Effector memory CD8-positive, alpha-beta T cell (primary cell): ENCODE measurements around the gene LRRC70.

Experiments
- ATAC-seq: fragments of 150-1000 bp; cut with Tn5 transposase; replicated peaks from 2 replicates; pipeline ENCODE4 v1.10.0; 2021; ENCODE audit warnings: mild to moderate bottlenecking, moderate library complexity
- DNase-seq, 3 experiments: peaks; one replicate each; pipeline ENCODE4 v3.0.0; 2021
- H3K27ac Mint-ChIP-seq, 2 donors: one replicate each; pipeline ENCODE4 v1.8.0; 2022; ENCODE audit warnings: mild to moderate bottlenecking in 2 of 2, mixed read lengths in 2 of 2, moderate library complexity in 2 of 2
- H3K27me3 Mint-ChIP-seq, 2 donors: one replicate each; pipeline ENCODE4 v1.8.0; 2022; ENCODE audit warnings: mixed read lengths in 2 of 2
- H3K36me3 Mint-ChIP-seq: one replicate; pipeline ENCODE4 v1.8.0; 2022; ENCODE audit warnings: mild to moderate bottlenecking, moderate library complexity, mixed read lengths; ENCODE audit not compliant: insufficient read depth
- H3K4me1 Mint-ChIP-seq, 2 donors: one replicate each; pipeline ENCODE4 v1.8.0; 2022; ENCODE audit warnings: low read depth in 2 of 2, mixed read lengths in 2 of 2
- H3K4me3 Mint-ChIP-seq, 2 donors: one replicate each; pipeline ENCODE4 v1.8.0; 2022; ENCODE audit warnings: mild to moderate bottlenecking in 2 of 2, mixed read lengths in 2 of 2, moderate library complexity in 2 of 2
- H3K9me3 Mint-ChIP-seq, 2 donors: one replicate each; pipeline ENCODE4 v1.8.0; 2022; ENCODE audit warnings: mixed read lengths in 2 of 2
- total RNA-seq, 9 experiments: gene quantifications; one replicate each; lab custom pipeline; 2026; lab: John Stamatoyannopoulos, UW

The LRRC70 gene
- 0 to 1.2 (median 0.26) reads per million in 9 experiments for total RNA-seq

GRCh38 chr5:62578540-62578939 lies at the start of gene LRRC70:
Gene LRRC70 (plus strand): TSS chr5:62578819. CDS start chr5:62579439, 620 bp downstream.
- Mint-ChIP-seq H3K9me3 (no peaks in the 10 kb centered on the region), H3K36me3 (peaks cover 4% of the 10 kb centered on the region), H3K27me3 (no peaks in the 10 kb centered on the region), H3K4me1 (peaks cover 13 to 18% of the 10 kb centered on the region in 2 donors), H3K27ac (peak within 1 kb of the TSS; percentile 86 to 92), H3K4me3 (peak within 1 kb of the TSS; percentile 43 to 82)
- ATAC-seq (peak; percentile 100), DNase-seq (peak; percentile 8 to 24 (median 12))

DNA sequence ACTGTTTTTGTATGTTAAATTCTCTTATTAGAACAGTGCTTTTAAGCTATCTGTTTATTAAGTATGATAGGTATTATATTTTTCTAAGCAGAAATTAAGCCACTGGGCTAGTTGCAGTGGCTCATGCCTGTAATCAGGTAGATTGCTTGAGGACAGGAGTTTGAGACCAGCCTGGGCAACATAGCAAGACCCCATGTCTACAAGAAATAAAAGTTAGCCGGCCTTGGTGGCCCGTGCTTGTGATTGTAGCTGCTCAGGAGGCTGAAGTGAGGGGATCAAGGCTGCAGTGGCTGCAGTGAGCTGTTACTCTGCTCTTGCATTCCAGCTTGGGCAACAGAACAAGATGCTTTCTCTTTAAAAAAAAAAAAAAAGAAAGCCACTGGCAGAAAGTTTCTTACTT lies 45.0 kb upstream of the LRRC70 start:
- Mint-ChIP-seq H3K4me1 (no peaks in the 10 kb centered on the region), H3K27me3 (no peaks in the 10 kb centered on the region), H3K4me3 (no peak overlapping the region)

GRCh38 chr5:62534461-62535236 lies 44.0 kb upstream of the LRRC70 start:
- no peak for ATAC-seq
- H3K27ac Mint-ChIP-seq = no peak overlapping the region
- H3K4me3 Mint-ChIP-seq = no peak overlapping the region
- no peaks in the 10 kb centered on the region for H3K27me3 Mint-ChIP-seq
- no peak for DNase-seq
- H3K4me1 Mint-ChIP-seq = no peaks in the 10 kb centered on the region
- H3K36me3 Mint-ChIP-seq = peaks cover 14% of the 10 kb centered on the region
- no peaks in the 10 kb centered on the region for H3K9me3 Mint-ChIP-seq

More for the DNA sequence above, 45.0 kb upstream of the LRRC70 start:
- Mint-ChIP-seq H3K27ac (no peak overlapping the region), H3K36me3 (peaks cover 14% of the 10 kb centered on the region), H3K9me3 (no peaks in the 10 kb centered on the region)
- ATAC-seq (no peak), DNase-seq (no peak)

DNA sequence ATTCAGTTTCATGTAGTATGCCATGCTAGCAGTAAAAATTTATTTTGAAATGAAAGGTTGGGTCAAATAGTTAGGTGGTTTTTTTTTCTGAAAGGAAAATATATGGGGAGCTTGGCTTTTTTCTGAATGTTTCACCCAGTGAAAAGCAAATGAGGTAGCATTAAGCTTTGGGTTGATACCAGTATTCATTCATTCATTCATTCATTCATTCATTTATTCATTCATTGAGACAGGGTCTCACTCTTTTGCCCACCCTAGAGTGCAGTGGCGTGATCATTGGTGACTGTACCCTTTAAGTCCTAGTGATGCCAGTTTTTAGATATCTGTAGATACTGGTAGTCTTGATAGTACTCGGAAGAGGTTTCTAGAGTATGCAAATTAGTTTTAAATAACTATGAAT lies 42.4 kb upstream of the LRRC70 start:
- Mint-ChIP-seq H3K4me1 (no peaks in the 10 kb centered on the region), H3K27ac (no peak overlapping the region), H3K4me3 (no peak overlapping the region), H3K36me3 (peaks cover 12% of the 10 kb centered on the region), H3K27me3 (no peaks in the 10 kb centered on the region), H3K9me3 (no peaks in the 10 kb centered on the region)
- ATAC-seq (no peak), DNase-seq (no peak)

GRCh38 chr5:62536783-62537182 lies 41.8 kb upstream of the LRRC70 start:
- ATAC-seq (no peak), DNase-seq (no peak)
- no peaks in the 10 kb centered on the region for H3K27me3 Mint-ChIP-seq
- peaks cover 6% of the 10 kb centered on the region for H3K36me3 Mint-ChIP-seq
- H3K27ac Mint-ChIP-seq = no peak overlapping the region
- H3K4me1 Mint-ChIP-seq = no peaks in the 10 kb centered on the region
- H3K9me3 Mint-ChIP-seq = no peaks in the 10 kb centered on the region
- no peak overlapping the region for H3K4me3 Mint-ChIP-seq

- H3K27ac Mint-ChIP-seq = no peak overlapping the region
- H3K9me3 Mint-ChIP-seq = peaks cover 0 to under 1% of the 10 kb centered on the region in 2 donors
- no peak for ATAC-seq
- H3K36me3 Mint-ChIP-seq = no peaks in the 10 kb centered on the region
- no peak overlapping the region for H3K4me3 Mint-ChIP-seq
- no peaks in the 10 kb centered on the region for H3K4me1 Mint-ChIP-seq
- H3K27me3 Mint-ChIP-seq = no peaks in the 10 kb centered on the region
- DNase-seq = no peak
These were observed 40.3 kb upstream of the LRRC70 start for GRCh38 chr5:62538017-62538942.

DNA sequence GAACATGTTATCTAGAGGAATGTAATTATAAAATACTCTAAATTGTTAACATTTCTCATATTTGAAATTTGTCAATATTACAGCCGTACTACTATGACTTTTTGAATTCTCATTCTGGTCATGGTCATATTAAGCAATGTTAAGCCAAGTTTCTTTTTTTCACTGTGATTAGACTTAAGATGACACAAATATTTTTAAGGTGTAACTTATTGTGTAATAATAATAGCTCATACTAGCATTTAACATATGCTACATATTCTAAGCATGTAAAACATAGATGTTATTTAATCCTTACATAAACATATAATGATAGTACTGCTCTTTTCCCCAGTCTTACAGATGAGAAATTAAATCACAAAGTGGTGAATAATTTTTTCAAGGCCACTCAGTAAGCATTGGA lies 35.9 kb upstream of the LRRC70 start:
- Mint-ChIP-seq H3K4me3 (no peak overlapping the region), H3K9me3 (peaks cover 0 to 7% of the 10 kb centered on the region in 2 donors), H3K36me3 (peaks cover 4% of the 10 kb centered on the region), H3K27me3 (no peaks in the 10 kb centered on the region), H3K27ac (no peak overlapping the region), H3K4me1 (no peaks in the 10 kb centered on the region)
- DNase-seq = no peak
- ATAC-seq = no peak

DNA sequence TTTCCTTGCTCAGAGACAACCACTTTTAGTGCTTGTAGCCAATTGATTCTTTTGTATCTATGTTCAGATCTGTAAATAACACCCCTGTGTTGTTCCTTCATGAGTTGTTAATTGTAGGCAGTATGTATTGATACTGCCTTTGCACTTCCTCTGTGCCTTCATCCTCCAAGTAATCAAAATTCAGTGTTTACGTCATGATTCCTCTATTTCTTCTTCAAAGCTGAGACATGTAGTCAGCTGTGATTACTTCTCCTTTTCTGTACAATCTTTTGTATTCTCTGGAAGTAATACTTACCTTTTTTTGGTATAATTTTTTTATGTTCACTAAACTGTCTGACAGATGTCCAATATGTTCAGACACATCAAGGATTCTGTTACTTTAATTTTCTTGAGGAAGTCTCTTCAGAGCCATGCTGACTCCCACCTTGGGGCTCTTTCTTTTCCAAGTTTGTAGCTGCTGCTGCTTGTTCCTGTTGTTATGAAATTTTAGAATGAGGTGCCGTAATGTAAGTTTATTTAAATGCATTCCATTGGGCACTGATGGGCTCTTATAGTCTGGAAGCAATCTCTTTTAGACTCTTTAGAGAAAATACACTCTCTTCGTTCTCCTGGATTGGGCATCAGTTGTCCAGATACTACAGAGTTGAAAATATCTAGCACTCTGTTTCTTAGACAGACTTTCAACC lies 30.5 kb upstream of the LRRC70 start:
- Mint-ChIP-seq H3K27me3 (no peaks in the 10 kb centered on the region), H3K27ac (peak overlapping the region in 1 of 2 donors; percentile 76), H3K36me3 (peaks cover 4% of the 10 kb centered on the region), H3K4me3 (no peak overlapping the region), H3K4me1 (no peaks in the 10 kb centered on the region), H3K9me3 (peaks cover 0 to 7% of the 10 kb centered on the region in 2 donors)
- no peak for DNase-seq
- no peak for ATAC-seq

DNA sequence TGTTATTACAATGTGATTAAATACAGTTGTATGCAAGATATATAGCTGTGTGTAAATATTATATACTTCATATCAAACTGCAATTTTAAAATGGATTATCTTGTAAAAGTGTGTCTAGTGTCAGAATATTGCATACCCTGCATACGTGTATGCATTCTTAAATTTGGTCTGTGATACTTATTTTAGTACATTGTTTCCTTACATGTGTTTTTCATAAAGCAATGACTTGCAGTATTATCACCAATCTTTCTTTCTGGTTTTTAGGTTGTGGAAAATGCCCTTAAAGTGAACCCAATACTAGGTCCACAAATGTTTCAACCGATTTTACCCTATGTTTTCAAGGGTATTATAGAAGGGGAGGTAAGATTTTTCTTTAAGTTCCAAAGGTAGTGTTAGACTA lies 28.5 kb upstream of the LRRC70 start:
- DNase-seq = no peak
- Mint-ChIP-seq H3K9me3 (no peaks in the 10 kb centered on the region), H3K4me1 (no peaks in the 10 kb centered on the region), H3K4me3 (no peak overlapping the region), H3K27ac (peak overlapping the region in 1 of 2 donors; percentile 6), H3K27me3 (no peaks in the 10 kb centered on the region), H3K36me3 (peaks cover 6% of the 10 kb centered on the region)
- no peak for ATAC-seq

GRCh38 chr5:62555930-62556329 lies 22.7 kb upstream of the LRRC70 start:
- ATAC-seq = no peak
- Mint-ChIP-seq H3K4me3 (no peak overlapping the region), H3K27ac (no peak overlapping the region), H3K9me3 (no peaks in the 10 kb centered on the region), H3K27me3 (no peaks in the 10 kb centered on the region), H3K36me3 (peaks cover 6% of the 10 kb centered on the region), H3K4me1 (no peaks in the 10 kb centered on the region)
- DNase-seq = no peak

- peaks cover 6% of the 10 kb centered on the region for H3K36me3 Mint-ChIP-seq
- H3K9me3 Mint-ChIP-seq = no peaks in the 10 kb centered on the region
- H3K4me3 Mint-ChIP-seq = no peak overlapping the region
- no peaks in the 10 kb centered on the region for H3K27me3 Mint-ChIP-seq
- no peak overlapping the region for H3K27ac Mint-ChIP-seq
- DNase-seq (no peak), ATAC-seq (no peak)
- no peaks in the 10 kb centered on the region for H3K4me1 Mint-ChIP-seq
These were observed 19.7 kb upstream of the LRRC70 start for GRCh38 chr5:62558941-62559340.

DNA sequence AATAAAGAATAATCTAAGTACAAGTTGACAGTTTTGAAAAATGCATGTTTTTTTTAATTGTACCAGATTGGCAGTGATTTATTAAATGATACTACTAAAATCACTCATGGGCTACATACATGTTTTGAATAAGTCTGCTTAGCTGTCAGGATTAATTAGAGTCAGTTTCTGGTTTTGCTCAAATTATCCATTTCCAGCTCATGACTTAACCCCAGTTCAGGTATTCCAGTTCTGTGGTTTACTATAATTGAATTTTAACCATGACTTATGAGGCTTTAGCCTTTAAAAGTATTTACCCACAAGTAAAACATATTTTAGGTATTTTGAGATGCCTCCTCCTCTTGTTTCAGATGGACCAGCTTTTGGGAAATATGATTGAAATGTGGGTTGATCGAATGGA lies 17.8 kb upstream of the LRRC70 start:
- Mint-ChIP-seq H3K9me3 (peaks cover 0 to 2% of the 10 kb centered on the region in 2 donors), H3K36me3 (peaks cover 9% of the 10 kb centered on the region), H3K4me3 (no peak overlapping the region), H3K27me3 (no peaks in the 10 kb centered on the region), H3K27ac (no peak overlapping the region), H3K4me1 (peaks cover 0 to 2% of the 10 kb centered on the region in 2 donors)
- DNase-seq (no peak), ATAC-seq (no peak)

DNA sequence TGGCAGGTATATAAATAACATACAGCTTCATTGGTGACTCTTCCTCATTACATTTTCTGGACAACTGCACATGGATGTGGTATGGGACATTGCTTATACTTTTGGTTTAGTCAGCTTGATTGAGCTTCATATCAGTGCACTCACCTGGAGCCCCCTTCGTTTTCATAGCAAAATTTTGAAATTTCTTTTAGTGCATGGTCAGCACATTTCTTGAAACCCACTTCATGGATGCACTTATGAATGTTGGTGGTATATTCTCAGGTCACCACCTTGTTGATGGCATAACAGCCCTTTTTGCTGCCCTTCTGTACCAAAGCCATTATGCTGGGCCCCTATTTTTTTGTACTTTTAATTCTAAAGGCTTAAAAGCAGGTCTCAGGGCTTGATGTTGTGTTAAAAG lies 16.7 kb upstream of the LRRC70 start:
- H3K27me3 Mint-ChIP-seq = no peaks in the 10 kb centered on the region
- peaks cover 14% of the 10 kb centered on the region for H3K36me3 Mint-ChIP-seq
- peaks cover 0 to 3% of the 10 kb centered on the region in 2 donors for H3K9me3 Mint-ChIP-seq
- H3K4me1 Mint-ChIP-seq = peaks cover 0 to 2% of the 10 kb centered on the region in 2 donors
- no peak overlapping the region for H3K27ac Mint-ChIP-seq
- no peak for DNase-seq
- H3K4me3 Mint-ChIP-seq = no peak overlapping the region
- no peak for ATAC-seq
